IMR-90 (cell line): Measurements from ENCODE around the gene ATG101. TPM values are rescaled to one million over a fixed set of nuclear protein-coding genes. Genes with fewer than 3 reads are reported as not detected.
A peak's percentile ranks its signal among the peaks of the same experiment; 100 is the strongest.

Source experiments
- ATAC-seq: fragments of 200-7000 bp; cut with Tn5 transposase; 2 replicates; pipeline ENCODE4 v1.9.1; 2020; ENCODE audit warnings: low read depth, mild to moderate bottlenecking, moderate library complexity
- BruUV-seq: library from RNA; stranded (reverse); fragments of 400-500 nt; replicated peaks from 2 replicates; lab custom pipeline; 2021; lab: Mats Ljungman, UMichigan
- CTCF ChIA-PET: fragments of 300-600 bp; formaldehyde crosslinking; extraction: SDS; loops from one replicate; lab custom pipeline; 2021; ENCODE audit warnings: antibody characterized with exemption; lab: Yijun Ruan, JAX
- POLR2A ChIA-PET: fragments of 300-600 bp; sonication (Branson Sonifier 250); formaldehyde crosslinking; loops from one replicate; lab custom pipeline; 2022; ENCODE audit warnings: antibody characterized with exemption; ENCODE audit not compliant: unreplicated experiment; lab: Charles Lee
- DNase-seq: peaks from one replicate; pipeline ENCODE4 v3.0.0; 2013
- H2AFZ ChIP-seq: replicated peaks from 2 replicates; pipeline ENCODE3; 2013; ENCODE audit warnings: low read length, mild to moderate bottlenecking; ENCODE audit not compliant: poor library complexity
- H2AK5ac ChIP-seq: 2 replicates; pipeline ENCODE4 v1.6.1; 2013; ENCODE audit warnings: low read depth, low read length, inconsistent platforms
- H2AK9ac ChIP-seq: replicated peaks from 2 replicates; pipeline ENCODE3; 2013; ENCODE audit warnings: mild to moderate bottlenecking, low read depth, low read length, moderate library complexity; ENCODE audit not compliant: poor library complexity
- H2BK120ac ChIP-seq: 2 replicates; pipeline ENCODE4 v1.6.1; 2013; ENCODE audit warnings: low read depth, low read length, inconsistent platforms
- H2BK15ac ChIP-seq: 3 replicates; pipeline ENCODE4 v1.6.1; 2013; ENCODE audit warnings: low read depth, low read length, inconsistent platforms
- H2BK20ac ChIP-seq: 2 replicates; pipeline ENCODE4 v1.6.1; 2013; ENCODE audit warnings: low read depth, mild to moderate bottlenecking, inconsistent platforms, low read length, moderate library complexity
- H2BK5ac ChIP-seq: 2 replicates; pipeline ENCODE4 v1.6.1; 2013; ENCODE audit warnings: mild to moderate bottlenecking, low read depth, low read length, inconsistent platforms; ENCODE audit not compliant: poor library complexity, severe bottlenecking
- H3K14ac ChIP-seq: replicated peaks from 2 replicates; pipeline ENCODE4 v1.6.1; 2013; ENCODE audit warnings: low read depth, low read length, inconsistent platforms
- H3K18ac ChIP-seq: 2 replicates; pipeline ENCODE4 v1.6.1; 2013; ENCODE audit warnings: low read depth, low read length, control low read depth
- H3K23ac ChIP-seq: 2 replicates; pipeline ENCODE4 v1.6.1; 2013; ENCODE audit warnings: low read depth, low read length, inconsistent platforms
- H3K27ac ChIP-seq: 2 replicates; pipeline ENCODE4 v1.5.1; 2013; ENCODE audit warnings: mild to moderate bottlenecking, control low read depth, low read length; ENCODE audit not compliant: insufficient read depth
- H3K27me3 ChIP-seq: 2 replicates; pipeline ENCODE4 v1.6.1; 2013; ENCODE audit warnings: low read length; ENCODE audit not compliant: control insufficient read depth, insufficient read depth
- H3K36me3 ChIP-seq: 2 replicates; pipeline ENCODE4 v1.6.1; 2013; ENCODE audit warnings: low read length, mixed read lengths; ENCODE audit not compliant: control insufficient read depth, insufficient read depth
- H3K4ac ChIP-seq: 2 replicates; pipeline ENCODE4 v1.6.1; 2013; ENCODE audit warnings: low read depth, low read length, inconsistent platforms
- H3K4me1 ChIP-seq: 2 replicates; pipeline ENCODE4 v1.6.1; 2013; ENCODE audit warnings: low read length, mixed read lengths; ENCODE audit not compliant: control insufficient read depth, insufficient read depth
- H3K4me2 ChIP-seq: 2 replicates; pipeline ENCODE4 v1.6.1; 2013; ENCODE audit warnings: low read depth, mild to moderate bottlenecking, control low read depth, low read length, moderate library complexity
- H3K4me3 ChIP-seq: 2 replicates; pipeline ENCODE4 v1.5.1; 2013; ENCODE audit warnings: low read depth, mild to moderate bottlenecking, control low read depth, low read length, moderate library complexity; ENCODE audit not compliant: insufficient read depth
- H3K56ac ChIP-seq: 2 replicates; pipeline ENCODE4 v1.6.1; 2013; ENCODE audit warnings: low read length, inconsistent platforms; ENCODE audit not compliant: insufficient read depth; ENCODE audit errors: extremely low read depth
- H3K79me1 ChIP-seq, 2 experiments: 2 replicates each; pipeline ENCODE4 v1.6.1; 2013; ENCODE audit warnings: low read length in 2 of 2, inconsistent platforms in 1 of 2, low read depth in 1 of 2
- H3K9ac ChIP-seq: 2 replicates; pipeline ENCODE4 v1.6.1; 2013; ENCODE audit warnings: low read depth, low read length, control low read depth
- H3K9me1 ChIP-seq: 2 replicates; pipeline ENCODE4 v1.6.1; 2013; ENCODE audit warnings: low read length, inconsistent platforms; ENCODE audit not compliant: insufficient read depth
- H3K9me3 ChIP-seq: 2 replicates; pipeline ENCODE4 v1.6.1; 2013; ENCODE audit warnings: low read length; ENCODE audit not compliant: control insufficient read depth, insufficient read depth
- H4K20me1 ChIP-seq: 2 replicates; pipeline ENCODE4 v1.6.1; 2013; ENCODE audit warnings: low read length, inconsistent platforms; ENCODE audit not compliant: insufficient read depth
- H4K5ac ChIP-seq: 2 replicates; pipeline ENCODE4 v1.6.1; 2013; ENCODE audit warnings: mild to moderate bottlenecking, low read depth, low read length, control low read depth
- H4K8ac ChIP-seq, 2 experiments: 2 replicates each; pipeline ENCODE4 v1.6.1; 2013; ENCODE audit warnings: low read depth in 2 of 2, low read length in 2 of 2, control low read depth in 1 of 2, inconsistent platforms in 1 of 2
- H4K91ac ChIP-seq: 2 replicates; pipeline ENCODE4 v1.6.1; 2013; ENCODE audit warnings: low read depth, low read length, inconsistent platforms; ENCODE audit not compliant: insufficient read depth
- CHD1 ChIP-seq: IDR thresholded peaks from 2 replicates; pipeline ENCODE4 v1.6.1; 2012; ENCODE audit warnings: low read depth, low read length, improper control_type of control experiment
- MAZ ChIP-seq: IDR thresholded peaks from 2 replicates; pipeline ENCODE4 v1.6.1; 2012; ENCODE audit warnings: low read depth, mild to moderate bottlenecking, low read length, improper control_type of control experiment, moderate library complexity, borderline replicate concordance
- POLR2A ChIP-seq: IDR thresholded peaks from 2 replicates; pipeline ENCODE4 v1.6.1; 2012; ENCODE audit warnings: mild to moderate bottlenecking, low read depth, low read length
- RAD21 ChIP-seq: IDR thresholded peaks from 2 replicates; pipeline ENCODE4 v1.6.1; 2012; ENCODE audit warnings: low read length, improper control_type of control experiment
- WGBS, 2 experiments: methylation state at CpG; one replicate each; pipeline versions ENCODE4 v1.1.5 to v1.1.7; 2013; ENCODE audit warnings: missing lambda C conversion rate in 2 of 2; ENCODE audit not compliant: insufficient read length in 1 of 2; ENCODE audit errors: extremely low coverage in 2 of 2; 5-methylcytosine and 5-hydroxymethylcytosine counted together
- dilution Hi-C: fragments of 300-500 bp; cut with HindIII; formaldehyde crosslinking; loops from one replicate; pipeline ENCODE4 v1.14.3; 2018; ENCODE audit warnings: low sequenced_read_pairs; ENCODE audit not compliant: unreplicated experiment
- in situ Hi-C: fragments of 300-500 bp; cut with MboI; formaldehyde crosslinking; loops from 3 replicates; pipeline ENCODE4 v1.14.3; 2019; ENCODE audit warnings: low sequenced_read_pairs, inconsistent platforms, mixed read lengths
- intact Hi-C: fragments of 100-400 bp; cut with micrococcal nuclease; formaldehyde crosslinking; loops from 2 replicates; pipeline ENCODE4 v1.10.0; 2022
- polyA plus RNA-seq, 3 experiments: library from polyadenylated mRNA; depleted of rRNA; stranded (reverse); fragments of >200 nt; gene quantifications; 2 replicates each; pipeline ENCODE4 v1.2.3, GENCODE V29; 2012; ENCODE audit warnings: low replicate concordance in 1 of 3
- total RNA-seq: library from RNA; depleted of rRNA; stranded (reverse); fragments of >200 nt; gene quantifications from 2 replicates; pipeline ENCODE4 v1.2.3, GENCODE V29; 2012

ATG101 gene
- total and polyA plus RNA-seq, 2 of the 4 experiments (the other 2 are of a cell fraction), result 93.9 to 167 TPM

GRCh38 chr12:52032804-52033445, 36.9 kb upstream of the ATG101 start (continued):
- TF ChIP-seq RAD21, result no peak
- peak; percentile 90 for TF ChIP-seq MAZ

DNA sequence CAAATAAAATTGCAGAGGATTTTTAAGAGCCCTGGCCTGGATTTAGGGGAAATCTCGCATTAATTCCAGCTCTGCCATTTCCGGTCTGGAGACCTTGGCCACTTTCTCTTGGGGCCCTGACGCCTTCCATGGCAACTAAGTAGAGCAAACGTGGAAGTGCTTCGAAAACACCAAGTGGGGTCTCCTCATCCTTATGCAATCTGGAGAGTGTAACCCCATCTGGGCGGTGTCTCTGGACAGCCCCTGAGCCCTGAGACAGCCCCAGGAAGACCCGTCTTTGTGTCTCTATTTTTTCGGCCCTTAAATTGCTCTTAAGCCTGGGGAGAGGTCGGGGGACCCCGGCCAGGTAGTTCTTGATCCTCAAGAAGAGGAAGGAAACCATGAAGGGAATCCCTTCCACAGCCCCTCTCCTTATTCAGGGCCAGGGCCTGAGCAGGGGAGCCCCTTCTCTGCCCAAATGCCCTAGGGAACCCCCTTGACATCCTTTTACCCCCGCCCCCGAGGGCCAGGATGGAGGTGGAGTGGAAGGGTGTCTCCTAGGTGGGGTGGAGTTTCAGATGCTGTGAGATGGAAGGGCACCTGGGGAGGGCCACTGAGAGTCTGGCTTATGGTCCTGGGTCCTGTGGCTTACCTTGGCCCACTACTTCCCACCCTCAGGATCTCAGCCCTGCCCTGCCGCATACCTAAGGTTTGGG, 36.2 kb upstream of the ATG101 start:
- peak overlapping the region; percentile 67 for H4K91ac ChIP-seq
- ChIA-PET CTCF (interaction anchor here (0.6 to 1.6 kb wide), 4 partner anchors 10 to 40 kb away, joined by 3 to 9 read pairs (median 6); no protein-coding TSS in a partner anchor), POLR2A (interaction anchor here (0.6 to 1.2 kb wide), 4 partner anchors 15 to 973 kb away, joined by 3 to 12 read pairs (median 4); partner anchors contain the start of gene NR4A1)
- DNase-seq (no peak), ATAC-seq (no peak)
- peak overlapping the region; percentile 84 for H3K4ac ChIP-seq
- H3K14ac ChIP-seq, result peak overlapping the region; percentile 39
- H2AK9ac ChIP-seq, result peak overlapping the region; percentile 77
- H2AFZ ChIP-seq, result peak overlapping the region; percentile 90
- intact Hi-C loops (loop anchor here (2.0 kb wide), 2 partner anchors 37 to 49 kb away; no protein-coding TSS in a partner anchor), in situ Hi-C loops (no loop called here), dilution Hi-C loops (no loop called here)
- no peaks in the 10 kb centered on the region for H3K9me3 ChIP-seq
- H3K9me1 ChIP-seq, result peaks cover 7% of the 10 kb centered on the region
- peaks cover 5% of the 10 kb centered on the region; the same call in 1 of the 2 replicates for H4K20me1 ChIP-seq
- peak overlapping the region; percentile 77 for H3K27ac ChIP-seq
- H2BK20ac ChIP-seq, result peak overlapping the region; percentile 1; the same call in 1 of the 2 replicates
- peak overlapping the region; percentile 51 for H3K4me3 ChIP-seq
- H3K23ac ChIP-seq, result peak overlapping the region; percentile 8; the same call in 1 of the 2 replicates
- no peaks in the 10 kb centered on the region for H3K27me3 ChIP-seq
- H3K56ac ChIP-seq, result peak overlapping the region; percentile 53; the same call in 1 of the 2 replicates
- H4K8ac ChIP-seq, result peak overlapping the region; percentile 70 to 87
- peak overlapping the region; percentile 70; the same call in 1 of the 2 replicates for H3K18ac ChIP-seq
- H2BK120ac ChIP-seq, result peak overlapping the region; percentile 64; the same call in 1 of the 2 replicates
- H2AK5ac ChIP-seq, result peak overlapping the region; percentile 67
- peak overlapping the region; percentile 65 for H3K9ac ChIP-seq
- BruUV-seq, result TSS peak; percentile 82
- H2BK5ac ChIP-seq, result peak overlapping the region; percentile 65
- H3K36me3 ChIP-seq, result no peaks in the 10 kb centered on the region
- peak overlapping the region; percentile 72 for H4K5ac ChIP-seq
- H3K79me1 ChIP-seq, result peaks cover 0 to 21% of the 10 kb centered on the region in 2 experiments; a peak in 2 of 4 replicates
- H2BK15ac ChIP-seq, result 0 out of 3 replicates have a peak overlapping the region, but pooled peaks have one; percentile 41
- peaks cover 8% of the 10 kb centered on the region for H3K4me1 ChIP-seq
- TF ChIP-seq POLR2A (peak; percentile 15; the same call in 1 of the 2 replicates), RAD21 (no peak), CHD1 (0 out of 2 replicates have a peak, but pooled peaks have one; percentile 28)
- peak overlapping the region; percentile 80 for H3K4me2 ChIP-seq
- WGBS, 2 experiments, result 65% methylated on average over 3 of the region's 13 CpGs; no CpG with 5 or more reads in 1 of the 2 experiments
